SK-N-SH (cell line): ENCODE results near the gene NWD2. TPM values are rescaled to one million over a fixed set of nuclear protein-coding genes. Genes with fewer than 3 reads are reported as not detected.

Source experiments
- CTCF ChIA-PET: fragments of 300-600, 350-600 bp; formaldehyde crosslinking; extraction: SDS; loops from one replicate; lab custom pipeline; 2021; lab: Yijun Ruan, JAX
- POLR2A ChIA-PET: fragments of 350-600 bp; sonication (Branson Sonifier 250); formaldehyde crosslinking; extraction: SDS; loops from one replicate; lab custom pipeline; 2020; ENCODE audit warnings: antibody characterized with exemption, inconsistent platforms; lab: Yijun Ruan, JAX
- DNase-seq: peaks from one replicate; pipeline ENCODE4 v3.0.0; 2012
- H2AFZ ChIP-seq: fragments of 200-600 bp; sonication (generic); 2 replicates; pipeline ENCODE4 v1.8.1; 2016; ENCODE audit warnings: antibody characterized with exemption, mild to moderate bottlenecking, low read depth
- H3F3A ChIP-seq: fragments of 200-600 bp; sonication (generic); replicated peaks from 2 replicates; pipeline ENCODE3; 2016; ENCODE audit warnings: antibody characterized with exemption, mild to moderate bottlenecking; ENCODE audit not compliant: insufficient read depth
- H3K27ac ChIP-seq, 2 experiments: fragments of 200-500 bp in 1 of 2; fragments of 200-600 bp in 1 of 2; sonication (Bioruptor generic) in 1 of 2; sonication (generic), shearing (Covaris generic) in 1 of 2; 2 replicates each; pipeline versions ENCODE4 v1.5.1 to v1.6.1; 2014 to 2016; ENCODE audit warnings: low read depth in 2 of 2, inconsistent platforms in 1 of 2, low read length in 1 of 2, mild to moderate bottlenecking in 1 of 2, mixed read lengths in 1 of 2
- H3K27me3 ChIP-seq: fragments of 200-600 bp; sonication (generic), shearing (Covaris generic); 2 replicates; pipeline ENCODE4 v1.6.1; 2016; ENCODE audit warnings: mixed run types; ENCODE audit not compliant: insufficient read depth
- H3K36me3 ChIP-seq, 2 experiments: fragments of 200-500 bp in 1 of 2; fragments of 200-600 bp in 1 of 2; sonication (Bioruptor generic) in 1 of 2; sonication (generic) in 1 of 2; replicated peaks in 1 of 2; 2 replicates each; pipeline versions ENCODE3 to v1.5.1; 2014 to 2016; ENCODE audit warnings: low read length in 1 of 2, mild to moderate bottlenecking in 1 of 2; ENCODE audit not compliant: insufficient read depth in 2 of 2, control insufficient read depth in 1 of 2
- H3K4me1 ChIP-seq, 2 experiments: fragments of 200-500 bp in 1 of 2; fragments of 200-600 bp in 1 of 2; sonication (Bioruptor generic) in 1 of 2; sonication (generic), shearing (Covaris generic) in 1 of 2; 2 replicates each; pipeline versions ENCODE4 v1.5.1 to v1.6.1; 2014 to 2016; ENCODE audit warnings: low read depth in 1 of 2, low read length in 1 of 2, mixed run types in 1 of 2; ENCODE audit not compliant: insufficient read depth in 2 of 2, control insufficient read depth in 1 of 2
- H3K4me2 ChIP-seq: fragments of 200-600 bp; sonication (generic), shearing (Covaris generic); 2 replicates; pipeline ENCODE4 v1.6.1; 2017; ENCODE audit warnings: mixed run types
- H3K4me3 ChIP-seq, 2 experiments: fragments of 200-500 bp in 1 of 2; fragments of 200-600 bp in 1 of 2; sonication (Bioruptor generic) in 1 of 2; sonication (generic), shearing (Covaris generic) in 1 of 2; 2 replicates each; pipeline versions ENCODE4 v1.5.1 to v1.8.1; 2014 to 2016; ENCODE audit warnings: low read depth in 2 of 2, inconsistent platforms in 1 of 2, low read length in 1 of 2, mild to moderate bottlenecking in 1 of 2, mixed read lengths in 1 of 2, moderate library complexity in 1 of 2
- H3K79me2 ChIP-seq: fragments of 200-600 bp; sonication (generic); 2 replicates; pipeline ENCODE4 v1.8.1; 2017; ENCODE audit warnings: mild to moderate bottlenecking; ENCODE audit not compliant: insufficient read depth
- H3K9ac ChIP-seq: fragments of 200-600 bp; sonication (generic); 2 replicates; pipeline ENCODE4 v1.6.1; 2017; ENCODE audit warnings: mixed run types
- H3K9me2 ChIP-seq: fragments of 200-600 bp; sonication (generic); 2 replicates; pipeline ENCODE4 v1.6.1; 2017; ENCODE audit warnings: mixed run types
- H3K9me3 ChIP-seq: fragments of 200-600 bp; sonication (generic); 2 replicates; pipeline ENCODE4 v1.6.1; 2017; ENCODE audit warnings: mixed run types, mild to moderate bottlenecking, moderate library complexity
- H4K20me1 ChIP-seq: fragments of 200-600 bp; sonication (generic); 2 replicates; pipeline ENCODE4 v1.6.1; 2017; ENCODE audit warnings: mild to moderate bottlenecking, mixed run types; ENCODE audit not compliant: insufficient read depth
- EP300 ChIP-seq, 2 experiments: IDR thresholded peaks; 2 replicates each; pipeline versions ENCODE4 v1.4.0 to v1.6.1; 2012; ENCODE audit warnings: borderline replicate concordance in 1 of 2, low read depth in 1 of 2, low read length in 1 of 2
- EZH2phosphoT487 ChIP-seq: fragments of 200-600 bp; sonication (generic); IDR thresholded peaks from 2 replicates; pipeline ENCODE4 v1.6.1; 2017; ENCODE audit warnings: low read depth, mixed run types, mild to moderate bottlenecking, antibody characterized with exemption, moderate library complexity, borderline replicate concordance
- FOXJ3 ChIP-seq: sonication (generic); formaldehyde crosslinking; IDR thresholded peaks from 2 replicates; pipeline ENCODE4 v1.5.1; 2020; ENCODE audit warnings: mild to moderate bottlenecking, missing genetic modification reagents
- FOXM1 ChIP-seq: IDR thresholded peaks from 2 replicates; pipeline ENCODE4 v1.4.0; 2012; ENCODE audit warnings: low read depth, mild to moderate bottlenecking
- GABPA ChIP-seq: IDR thresholded peaks from 2 replicates; pipeline ENCODE4 v1.4.0; 2012; ENCODE audit warnings: low read depth, mild to moderate bottlenecking
- GATA2 ChIP-seq: sonication (generic); formaldehyde crosslinking; IDR thresholded peaks from 2 replicates; pipeline ENCODE4 v1.5.0; 2020; ENCODE audit warnings: mild to moderate bottlenecking, missing genetic modification reagents
- IRF3 ChIP-seq: fragments of 150-350 bp; IDR thresholded peaks from 2 replicates; pipeline ENCODE4 v1.6.1; 2016; ENCODE audit warnings: mild to moderate bottlenecking, low read depth, low read length
- JUND ChIP-seq: IDR thresholded peaks from 2 replicates; pipeline ENCODE4 v1.4.0; 2012
- MAX ChIP-seq: IDR thresholded peaks from 2 replicates; pipeline ENCODE4 v1.4.0; 2012; ENCODE audit warnings: low read depth
- MEF2A ChIP-seq: IDR thresholded peaks from 2 replicates; pipeline ENCODE4 v1.4.0; 2012; ENCODE audit warnings: low read depth, borderline replicate concordance
- NFIC ChIP-seq: IDR thresholded peaks from 2 replicates; pipeline ENCODE4 v1.4.0; 2012; ENCODE audit warnings: borderline replicate concordance
- NRF1 ChIP-seq: IDR thresholded peaks from 2 replicates; pipeline ENCODE4 v1.6.1; 2012; ENCODE audit warnings: low read depth, mild to moderate bottlenecking, low read length
- PBX3 ChIP-seq: IDR thresholded peaks from 2 replicates; pipeline ENCODE4; 2012
- POLR2AphosphoS5 ChIP-seq: IDR thresholded peaks from 2 replicates; pipeline ENCODE4 v1.6.1; 2012; ENCODE audit warnings: low read depth, low read length
- RAD21 ChIP-seq: IDR thresholded peaks from 2 replicates; pipeline ENCODE4 v1.6.1; 2012; ENCODE audit warnings: mild to moderate bottlenecking, low read length
- RCOR1 ChIP-seq: fragments of 150-350 bp; IDR thresholded peaks from 2 replicates; pipeline ENCODE4 v1.6.1; 2017; ENCODE audit warnings: antibody characterized with exemption, low read length
- REST ChIP-seq: IDR thresholded peaks from 2 replicates; pipeline ENCODE4 v1.6.1; 2012; ENCODE audit warnings: mild to moderate bottlenecking, low read depth, low read length, moderate library complexity
- RXRA ChIP-seq: IDR thresholded peaks from 2 replicates; pipeline ENCODE4 v1.4.0; 2012; ENCODE audit warnings: low read depth, mild to moderate bottlenecking, borderline replicate concordance
- SIN3A ChIP-seq: IDR thresholded peaks from 2 replicates; pipeline ENCODE4 v1.6.1; 2012; ENCODE audit warnings: low read depth, mild to moderate bottlenecking, low read length, moderate library complexity, borderline replicate concordance
- SMC3 ChIP-seq: IDR thresholded peaks from 2 replicates; pipeline ENCODE4 v1.6.1; 2012; ENCODE audit warnings: low read depth, low read length, improper control_type of control experiment
- TCF12 ChIP-seq: IDR thresholded peaks from 2 replicates; pipeline ENCODE4 v1.4.0; 2012
- TEAD4 ChIP-seq: IDR thresholded peaks from 2 replicates; pipeline ENCODE4 v1.4.0; 2012; ENCODE audit warnings: mild to moderate bottlenecking, borderline replicate concordance; ENCODE audit not compliant: insufficient read depth
- ZBTB33 ChIP-seq: IDR thresholded peaks from 2 replicates; pipeline ENCODE4 v1.4.0; 2012; ENCODE audit warnings: low read depth, borderline replicate concordance
- WGBS: methylation state at CpG from one replicate; pipeline ENCODE4 v1.1.6; 2017; ENCODE audit warnings: low lambda C conversion rate; 5-methylcytosine and 5-hydroxymethylcytosine counted together
- polyA plus RNA-seq, 3 experiments: library from polyadenylated mRNA; depleted of rRNA; stranded (reverse); fragments of >200 nt; gene quantifications; 2 replicates each; pipeline ENCODE4 v1.2.3, GENCODE V29; 2012

NWD2 gene
- polyA plus RNA-seq, 1 of the 3 experiments (the other 2 are of a cell fraction): not detected

- no peak for TF ChIP-seq MAX
- no peak for TF ChIP-seq GABPA
- TF ChIP-seq RCOR1: no peak
- no peak for TF ChIP-seq NFIC
- TF ChIP-seq RAD21: no peak
- no peak for TF ChIP-seq FOXJ3 (CRISPR knock-in tag)
- TF ChIP-seq SIN3A: no peak
- TF ChIP-seq MEF2A: no peak
- TF ChIP-seq GATA2 (CRISPR knock-in tag): no peak
- no peak for TF ChIP-seq ZBTB33
- TF ChIP-seq, all 33 proteins: peak for 0
These were observed 149.3 kb downstream of the NWD2 start (continued) for GRCh38 chr4:37393889-37394288.

GRCh38 chr4:37397505-37397904 lies 153.0 kb downstream of the NWD2 start:
- CTCF ChIA-PET: no interaction called here
- H3K9me2 ChIP-seq: no peaks in the 10 kb centered on the region
- POLR2A ChIA-PET: no interaction called here
- no peak overlapping the region for H3K9ac ChIP-seq
- H3K36me3 ChIP-seq: no peaks in the 10 kb centered on the region
- no peak overlapping the region for H3K4me3 ChIP-seq
- no peak overlapping the region for H3K4me2 ChIP-seq
- peaks cover 5% of the 10 kb centered on the region; the same call in 1 of the 2 replicates for H3K27me3 ChIP-seq
- no peaks in the 10 kb centered on the region for H3K9me3 ChIP-seq
- DNase-seq: no peak
- H3K27ac ChIP-seq: no peak overlapping the region
- no peak overlapping the region for H2AFZ ChIP-seq
- H3K4me1 ChIP-seq: no peaks in the 10 kb centered on the region
- WGBS: 5% methylated on average over 6 of the region's 6 CpGs
- no peaks in the 10 kb centered on the region for H3F3A ChIP-seq
- no peaks in the 10 kb centered on the region for H4K20me1 ChIP-seq
- no peaks in the 10 kb centered on the region for H3K79me2 ChIP-seq
- TF ChIP-seq GABPA: no peak
- TF ChIP-seq FOXM1: no peak
- TF ChIP-seq FOXJ3 (CRISPR knock-in tag): no peak
- no peak for TF ChIP-seq EP300 (IDR thresholded peaks at IDR 0.05; ENCODE audit: borderline replicate concordance in 1 of 2, low read depth in 1 of 2, low read length in 1 of 2)
- no peak for TF ChIP-seq SMC3
- TF ChIP-seq IRF3: no peak
- no peak for TF ChIP-seq POLR2AphosphoS5
- TF ChIP-seq RXRA: no peak
- TF ChIP-seq EZH2phosphoT487: no peak
- no peak for TF ChIP-seq PBX3
- no peak for TF ChIP-seq NRF1
- TF ChIP-seq MAX: no peak
- no peak for TF ChIP-seq REST
- TF ChIP-seq TEAD4: no peak
- TF ChIP-seq ZBTB33: no peak
- TF ChIP-seq TCF12: no peak
- no peak for TF ChIP-seq JUND
